HT-29 (cell line): ENCODE results near the gene SLC15A2. TPM values are rescaled to one million over a fixed set of nuclear protein-coding genes. Genes with fewer than 3 reads are reported as not detected.

Experiments
- DNase-seq: peaks from one replicate; pipeline ENCODE4 v3.0.0-alpha.2; 2015; ENCODE audit warnings: low spot score
- total RNA-seq: library from RNA; depleted of rRNA; stranded (reverse); fragments of >200 nt; shearing (Covaris generic); gene quantifications from 2 replicates; pipeline ENCODE4 v1.2.3, GENCODE V29; 2014

The SLC15A2 gene
- total RNA-seq, 1 experiment from 2014 or later, result 0.28 TPM

GRCh38 chr3:121918779-121919483, 24.7 kb downstream of the SLC15A2 start:
- DNase-seq, result no peak

- no peak for DNase-seq
These were observed 30.5 kb downstream of the SLC15A2 start for GRCh38 chr3:121924734-121925133.

- no peak for DNase-seq
These were observed 32.2 kb downstream of the SLC15A2 start for GRCh38 chr3:121926380-121926779.

- peak; percentile 50 for DNase-seq
These were observed 44.1 kb downstream of the SLC15A2 start for GRCh38 chr3:121938141-121938855.

GRCh38 chr3:121941592-121941991, 47.4 kb downstream of the SLC15A2 start:
- peak; percentile 20 for DNase-seq

GRCh38 chr3:121942116-121942786, 48.0 kb downstream of the SLC15A2 start:
- peak; percentile 96 for DNase-seq

GRCh38 chr3:121943431-121943830, 49.2 kb downstream of the SLC15A2 start:
- DNase-seq, result no peak

- DNase-seq, result no peak
These were observed 54.4 kb downstream of the SLC15A2 start for GRCh38 chr3:121948641-121949040.

- DNase-seq, result no peak
These were observed 57.2 kb downstream of the SLC15A2 start for GRCh38 chr3:121951291-121951919.

- DNase-seq, result no peak
These were observed 62.2 kb downstream of the SLC15A2 start for GRCh38 chr3:121956363-121956762.

GRCh38 chr3:121957674-121958415, 63.6 kb downstream of the SLC15A2 start:
- no peak for DNase-seq

GRCh38 chr3:121958801-121959200, 64.6 kb downstream of the SLC15A2 start:
- no peak for DNase-seq

- DNase-seq, result no peak
These were observed 67.1 kb downstream of the SLC15A2 start for GRCh38 chr3:121961283-121961682.

GRCh38 chr3:121962443-121962842, 68.2 kb downstream of the SLC15A2 start:
- no peak for DNase-seq

- DNase-seq, result no peak
These were observed 69.4 kb downstream of the SLC15A2 start for GRCh38 chr3:121963608-121964007.

GRCh38 chr3:121969631-121970030, 75.4 kb downstream of the SLC15A2 start:
- DNase-seq, result peak; percentile 62

- DNase-seq, result no peak
These were observed 75.8 kb downstream of the SLC15A2 start for GRCh38 chr3:121970047-121970446.

GRCh38 chr3:121974601-121975111, 80.5 kb downstream of the SLC15A2 start:
- no peak for DNase-seq

- DNase-seq, result no peak
These were observed 81.6 kb downstream of the SLC15A2 start for GRCh38 chr3:121975702-121976302.

GRCh38 chr3:121976727-121977126, 82.5 kb downstream of the SLC15A2 start:
- DNase-seq, result no peak

GRCh38 chr3:121979246-121979645, 85.0 kb downstream of the SLC15A2 start:
- no peak for DNase-seq
